HL-60 (cell line): ENCODE results near the gene RELN.

Experiments used
- POLR2AphosphoS5 ChIP-seq: IDR thresholded peaks from 2 replicates; pipeline ENCODE4 v1.6.1; 2012; ENCODE audit warnings: low read depth
- TF ChIP-seq, protein P1 (sequence below): IDR thresholded peaks from one replicate; pipeline ENCODE4 v1.5.1; 2011; ENCODE audit warnings: low read length, control low read depth, inconsistent platforms; ENCODE audit not compliant: insufficient read depth

DNA sequence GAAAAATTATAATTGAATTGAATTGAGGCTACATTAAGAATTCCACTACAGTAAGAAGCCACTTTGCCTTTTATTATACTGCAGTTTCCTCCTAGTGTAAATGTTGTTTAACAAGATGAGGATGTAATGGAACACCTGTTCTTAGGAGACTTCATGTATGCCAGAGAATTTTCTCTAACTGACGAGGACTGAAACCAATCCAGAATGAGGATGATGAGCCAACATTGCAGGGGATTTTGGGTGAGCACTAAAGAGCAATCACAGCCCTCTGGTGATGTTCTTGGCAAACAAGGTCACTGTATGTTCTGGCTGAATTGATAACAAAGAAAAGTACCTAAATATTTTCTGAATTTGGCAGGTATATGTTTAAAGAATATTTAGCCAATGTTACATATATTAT lies 60.9 kb downstream of the RELN start:
- TF ChIP-seq, protein P1, sequence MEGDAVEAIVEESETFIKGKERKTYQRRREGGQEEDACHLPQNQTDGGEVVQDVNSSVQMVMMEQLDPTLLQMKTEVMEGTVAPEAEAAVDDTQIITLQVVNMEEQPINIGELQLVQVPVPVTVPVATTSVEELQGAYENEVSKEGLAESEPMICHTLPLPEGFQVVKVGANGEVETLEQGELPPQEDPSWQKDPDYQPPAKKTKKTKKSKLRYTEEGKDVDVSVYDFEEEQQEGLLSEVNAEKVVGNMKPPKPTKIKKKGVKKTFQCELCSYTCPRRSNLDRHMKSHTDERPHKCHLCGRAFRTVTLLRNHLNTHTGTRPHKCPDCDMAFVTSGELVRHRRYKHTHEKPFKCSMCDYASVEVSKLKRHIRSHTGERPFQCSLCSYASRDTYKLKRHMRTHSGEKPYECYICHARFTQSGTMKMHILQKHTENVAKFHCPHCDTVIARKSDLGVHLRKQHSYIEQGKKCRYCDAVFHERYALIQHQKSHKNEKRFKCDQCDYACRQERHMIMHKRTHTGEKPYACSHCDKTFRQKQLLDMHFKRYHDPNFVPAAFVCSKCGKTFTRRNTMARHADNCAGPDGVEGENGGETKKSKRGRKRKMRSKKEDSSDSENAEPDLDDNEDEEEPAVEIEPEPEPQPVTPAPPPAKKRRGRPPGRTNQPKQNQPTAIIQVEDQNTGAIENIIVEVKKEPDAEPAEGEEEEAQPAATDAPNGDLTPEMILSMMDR = no peak
- no peak for TF ChIP-seq POLR2AphosphoS5
